Myocyte (in vitro differentiated cells): ENCODE data around the gene METTL15. TPM values are rescaled to one million over a fixed set of nuclear protein-coding genes. Genes with fewer than 3 reads are reported as not detected.
"Not testable (repeated sequence)": the region's sequence is repeated elsewhere in the genome, so short reads cannot be mapped to it uniquely, and the experiment has no call there.

Experiments
- DNase-seq: peaks from one replicate; pipeline ENCODE4 v3.0.0-alpha.2; 2012; ENCODE audit warnings: low read depth
- polyA plus RNA-seq: library from polyadenylated mRNA; unstranded; fragments of >200 nt; gene quantifications from one replicate; pipeline ENCODE4 v1.2.1, GENCODE V29; 2012; ENCODE audit warnings: missing spikeins
- total RNA-seq: library from RNA; depleted of rRNA; stranded (reverse); fragments of >200 nt; gene quantifications from 2 replicates; pipeline ENCODE4 v1.2.3, GENCODE V29; 2014

METTL15 gene, protein sequence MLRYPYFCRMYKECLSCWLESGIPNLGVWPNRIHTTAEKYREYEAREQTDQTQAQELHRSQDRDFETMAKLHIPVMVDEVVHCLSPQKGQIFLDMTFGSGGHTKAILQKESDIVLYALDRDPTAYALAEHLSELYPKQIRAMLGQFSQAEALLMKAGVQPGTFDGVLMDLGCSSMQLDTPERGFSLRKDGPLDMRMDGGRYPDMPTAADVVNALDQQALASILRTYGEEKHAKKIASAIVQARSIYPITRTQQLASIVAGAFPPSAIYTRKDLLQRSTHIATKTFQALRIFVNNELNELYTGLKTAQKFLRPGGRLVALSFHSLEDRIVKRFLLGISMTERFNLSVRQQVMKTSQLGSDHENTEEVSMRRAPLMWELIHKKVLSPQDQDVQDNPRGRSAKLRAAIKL
- 19.0 and 20.6 TPM in 2 replicates for total RNA-seq
- 4.6 TPM for polyA plus RNA-seq

- peak; percentile 99 for DNase-seq
Measured at GRCh38 chr11:28107750-28108618, at the start of gene METTL15, which contains the start of gene KIF18A. Gene METTL15, plus strand, starts transcription at chr11:28108388. Its CDS starts 4,947 bp downstream, at chr11:28113335. Gene KIF18A, minus strand, starts transcription at chr11:28108156. Its CDS starts 10,209 bp downstream, at chr11:28097947.

DNA sequence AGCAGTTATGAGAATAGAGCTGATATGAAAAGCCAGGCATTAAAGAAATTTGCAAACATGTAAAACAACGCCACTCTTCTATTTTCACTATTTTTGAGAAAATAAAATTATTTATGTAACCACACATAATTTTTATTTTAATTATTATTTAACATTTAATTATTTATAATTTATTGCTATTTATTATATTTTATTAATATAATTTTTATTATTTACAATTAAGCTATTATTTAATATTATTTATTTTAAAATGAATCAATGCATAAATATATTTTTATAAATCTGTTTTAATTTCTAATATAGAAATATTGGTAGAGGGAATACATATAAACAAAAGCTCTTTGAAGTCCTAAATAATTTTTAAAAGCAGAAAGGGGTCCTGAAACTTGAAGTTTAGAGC, 36.9 kb upstream of the METTL15 start:
- no peak for DNase-seq

- no peak for DNase-seq
Measured at GRCh38 chr11:28072321-28072720, 35.9 kb upstream of the METTL15 start.

DNA sequence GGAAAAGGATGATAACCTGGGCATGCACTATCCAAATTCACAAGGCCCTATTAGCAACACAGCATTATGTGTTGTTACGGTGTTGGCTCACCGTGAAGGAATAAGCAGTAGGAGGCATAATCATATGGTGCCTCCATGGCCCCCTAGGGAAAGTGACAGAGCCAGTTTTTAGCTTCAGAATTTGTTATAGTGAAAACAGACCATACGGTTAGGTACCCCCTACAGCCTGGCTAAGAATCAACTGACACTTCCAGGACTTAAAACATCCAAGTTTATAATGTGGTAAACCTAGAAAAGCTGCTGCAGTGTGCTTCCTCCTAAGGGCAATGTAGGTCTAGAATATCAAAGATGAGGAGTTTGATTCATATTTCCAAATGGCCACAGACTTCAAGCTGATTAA, 30.7 kb upstream of the METTL15 start:
- DNase-seq = no peak

DNA sequence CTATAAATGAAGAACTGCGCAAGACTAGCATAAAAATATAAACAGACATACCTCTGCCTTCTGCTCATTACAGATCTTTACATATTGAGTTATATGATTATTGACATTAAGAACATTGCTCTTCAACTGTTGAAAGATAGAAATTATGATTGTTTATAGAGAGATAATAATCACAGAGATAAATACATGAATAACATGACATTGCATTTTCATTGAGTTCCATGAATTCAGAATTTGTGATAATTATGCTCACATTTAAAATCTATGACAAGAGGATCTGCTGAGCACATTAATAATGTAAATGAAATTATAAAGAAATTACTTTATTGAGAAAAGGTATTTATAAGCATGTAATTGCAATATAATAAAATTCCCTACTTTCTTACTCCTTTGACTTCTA, 25.1 kb upstream of the METTL15 start:
- DNase-seq = no peak

DNA sequence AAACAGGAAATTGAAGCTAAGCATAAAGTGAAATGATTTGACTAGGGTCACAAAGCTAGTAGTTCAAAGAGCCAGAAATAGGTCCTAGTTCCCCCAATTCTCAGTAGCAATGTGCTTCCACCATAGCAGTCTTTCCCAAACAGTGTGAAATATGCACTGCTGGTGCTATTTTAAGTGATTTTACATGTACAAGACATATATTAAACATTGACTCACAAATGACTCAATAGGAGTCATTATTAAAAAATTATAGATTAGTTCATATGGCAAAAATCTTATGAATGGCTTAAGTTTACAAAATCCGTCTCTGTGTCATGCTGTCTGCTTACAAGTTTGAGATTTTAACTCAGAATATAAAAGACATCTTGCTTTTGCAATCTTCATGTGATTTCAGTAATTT, 21.6 kb upstream of the METTL15 start:
- DNase-seq = no peak

DNA sequence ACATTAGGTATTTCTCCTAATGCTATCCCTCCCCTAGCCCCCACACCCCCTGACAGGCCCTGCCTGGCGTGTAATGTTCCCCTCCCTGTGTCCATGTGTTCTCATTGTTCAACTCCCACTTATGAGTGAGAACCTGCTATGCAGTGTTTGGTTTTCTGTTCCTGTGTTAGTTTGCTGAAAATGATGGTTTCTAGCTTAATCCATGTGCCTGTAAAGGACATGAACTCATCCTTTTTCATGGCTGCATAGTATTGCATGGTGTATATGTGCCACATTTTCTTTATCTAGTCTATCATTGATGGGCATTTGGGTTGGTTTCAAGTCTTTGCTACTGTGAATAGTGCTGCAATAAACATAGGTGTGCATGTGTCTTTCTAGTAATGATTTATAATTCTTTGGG, 21.0 kb upstream of the METTL15 start:
- not testable (repeated sequence) for DNase-seq

GRCh38 chr11:28087693-28088092, 20.5 kb upstream of the METTL15 start:
- not testable (repeated sequence) for DNase-seq

GRCh38 chr11:28089378-28089777, 18.8 kb upstream of the METTL15 start:
- no peak for DNase-seq

DNA sequence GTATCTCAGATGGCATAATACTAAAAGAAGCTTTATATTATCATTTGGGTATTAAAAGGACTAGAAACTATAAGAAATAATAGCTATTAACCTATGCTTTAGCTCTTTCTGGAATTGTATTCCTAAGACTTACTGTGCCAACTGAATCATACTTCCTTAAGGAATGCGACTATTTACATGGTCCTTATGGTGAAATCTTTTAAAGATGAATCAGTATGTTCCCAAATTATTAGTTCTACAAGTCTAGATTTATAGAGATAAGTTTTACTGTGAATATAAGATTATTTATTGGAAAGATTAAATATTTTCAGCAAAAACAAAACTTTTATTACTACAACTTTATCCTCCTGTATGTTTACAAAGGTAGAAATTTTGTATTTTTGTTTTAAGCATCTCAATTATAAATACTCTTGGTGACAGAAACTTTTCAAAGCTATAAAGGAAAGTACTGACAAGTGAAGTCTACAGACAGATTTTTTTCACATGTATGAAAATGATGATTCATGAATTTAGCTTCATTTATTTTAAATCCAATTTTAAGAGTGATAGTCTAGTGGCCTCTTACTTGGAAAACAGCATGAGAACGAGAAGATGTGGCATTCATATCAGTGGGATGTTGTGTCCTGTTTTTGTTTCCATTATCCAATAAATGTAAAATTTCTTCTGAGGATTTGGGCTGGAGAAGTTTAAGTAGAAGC, 18.0 kb upstream of the METTL15 start:
- no peak for DNase-seq

DNA sequence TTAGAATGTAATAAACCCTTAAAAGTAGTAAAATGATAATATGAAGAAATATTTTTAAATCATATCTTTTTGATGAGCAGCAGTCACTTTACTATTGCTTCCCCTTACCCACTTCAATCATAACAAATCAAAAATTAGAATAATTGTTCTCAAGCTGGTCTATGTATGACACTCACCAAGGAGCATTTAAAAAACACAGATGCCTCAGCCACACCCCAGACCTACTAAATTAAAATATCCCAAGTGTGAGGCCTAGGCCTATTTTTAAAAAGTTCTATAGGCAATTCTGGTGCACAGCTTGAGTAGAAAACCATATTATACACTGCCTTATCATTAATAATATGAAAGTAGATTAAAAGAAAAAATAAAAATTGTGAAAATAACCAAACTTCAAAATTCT, 15.4 kb upstream of the METTL15 start:
- DNase-seq = peak; percentile 53

GRCh38 chr11:28098257-28098656, 9.9 kb upstream of the METTL15 start:
- DNase-seq = no peak

- no peak for DNase-seq
Measured at GRCh38 chr11:28099715-28100114, 8.5 kb upstream of the METTL15 start.

- no peak for DNase-seq
Measured at GRCh38 chr11:28100665-28101064, 7.5 kb upstream of the METTL15 start.

DNA sequence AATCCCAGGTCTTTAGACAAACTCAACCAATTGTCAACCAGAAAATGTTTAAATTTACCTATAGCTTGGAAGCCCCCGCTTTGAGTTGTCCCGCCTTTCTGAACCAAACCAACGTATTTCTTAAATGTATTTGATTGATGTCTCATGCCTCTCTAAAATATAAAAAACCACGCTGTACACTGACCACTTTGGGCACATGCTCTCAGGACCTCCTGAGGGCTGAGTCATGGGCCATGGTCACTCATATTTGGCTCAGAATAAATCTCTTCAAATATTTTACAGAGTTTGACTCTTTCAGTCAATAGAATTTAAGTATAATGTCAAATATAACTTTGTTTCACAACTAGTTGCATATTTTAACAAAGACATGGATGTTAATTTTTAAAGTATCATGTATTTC, 5.9 kb upstream of the METTL15 start:
- DNase-seq = peak; percentile 57

DNA sequence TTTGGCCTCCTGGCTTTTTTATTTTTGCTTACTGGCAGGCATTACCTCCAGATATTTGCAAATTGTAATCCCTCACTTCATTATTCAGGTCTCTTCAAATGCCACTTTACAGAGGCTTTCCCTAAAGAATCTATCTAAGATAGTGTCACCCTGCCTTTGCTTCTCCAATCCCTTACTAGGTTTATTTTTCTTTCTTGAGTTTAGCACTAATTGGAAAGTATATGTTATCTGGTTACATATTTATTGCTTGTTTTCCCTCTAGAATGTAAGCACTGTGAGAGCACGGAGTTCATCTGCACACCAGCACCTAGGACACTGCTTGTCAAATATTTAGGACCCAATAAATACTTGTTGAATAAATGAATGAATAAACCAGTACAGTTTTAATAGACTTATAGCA, 3.8 kb upstream of the METTL15 start:
- no peak for DNase-seq

DNA sequence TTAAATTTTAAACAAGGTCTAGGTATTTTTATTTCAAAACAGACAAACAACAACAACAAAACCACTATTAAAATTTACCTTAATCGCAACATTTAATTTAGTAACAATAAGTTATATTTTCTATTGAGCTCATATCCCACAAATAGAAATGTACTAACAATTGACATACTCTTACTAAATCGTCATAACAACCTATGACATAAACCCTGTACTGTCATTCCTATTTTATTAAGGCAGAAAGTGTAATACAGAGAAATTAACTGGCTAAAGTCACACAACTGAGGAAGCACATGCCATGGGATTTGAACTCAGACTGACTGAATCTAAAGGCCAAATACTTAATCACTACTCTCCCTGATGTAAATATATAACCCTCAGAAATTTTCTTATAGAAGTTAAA, 3.2 kb upstream of the METTL15 start:
- no peak for DNase-seq

- no peak for DNase-seq
Measured at GRCh38 chr11:28105869-28106268, 2.3 kb upstream of the METTL15 start.

GRCh38 chr11:28106353-28107043, 1.7 kb upstream of the METTL15 start:
- DNase-seq = no peak

DNA sequence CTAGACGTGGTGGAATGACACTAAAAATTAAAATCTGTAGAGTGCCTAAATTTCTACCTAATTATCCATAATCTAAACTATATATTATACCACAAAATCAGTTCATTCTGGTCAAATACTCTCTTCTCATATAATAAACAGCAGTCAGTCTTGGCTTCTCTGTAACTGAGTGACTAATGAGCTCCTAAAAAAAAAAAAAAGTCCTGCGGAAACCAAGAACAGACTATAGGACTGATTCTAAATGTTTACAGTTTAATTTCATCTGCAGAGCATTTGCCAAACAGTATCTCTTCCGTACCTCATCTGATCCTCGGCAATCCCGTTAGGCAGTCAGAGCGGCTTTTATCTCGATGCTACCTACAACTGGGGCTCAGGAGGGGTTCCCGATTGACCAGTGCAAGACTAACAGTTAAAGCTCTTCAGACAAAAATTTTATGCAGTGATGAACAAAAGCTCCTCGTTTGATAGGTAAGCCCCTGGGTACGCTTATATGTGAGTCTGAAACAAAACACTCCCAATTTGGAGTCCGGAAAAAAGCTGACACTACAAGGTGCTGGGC, 918 bp upstream of the METTL15 start:
- DNase-seq = peak; percentile 37

DNA sequence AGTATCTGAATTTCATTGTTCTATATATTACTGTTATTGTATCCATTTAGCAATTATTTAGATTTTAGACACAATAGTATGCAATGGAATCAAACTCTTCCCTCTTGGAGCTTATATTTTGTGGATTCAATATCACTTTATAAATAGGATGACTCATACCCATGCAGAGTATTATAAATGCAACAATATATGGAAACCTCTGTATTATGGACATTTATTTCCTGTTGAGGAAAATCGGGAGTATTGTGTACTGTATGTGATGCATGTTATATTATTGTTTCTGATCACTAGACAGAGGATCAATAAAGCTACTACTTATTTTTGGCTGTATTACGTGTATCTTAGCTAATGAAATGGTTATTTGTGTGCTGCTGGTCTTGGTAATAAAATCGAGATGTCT, 770 bp downstream of the METTL15 start:
- no peak for DNase-seq
